HCT116 (cell line): ENCODE results near the gene SMIM24.

ENCODE experiments used
- CBX3 ChIP-seq: IDR thresholded peaks from 2 replicates; pipeline ENCODE4 v1.6.1; 2012; ENCODE audit warnings: low read depth
- CTCF ChIP-seq, 3 experiments: fragments of 200-600 bp in 1 of 3; sonication (generic) in 1 of 3; IDR thresholded peaks in 2 of 3; conservative IDR thresholded peaks in 1 of 3; 2 replicates each; pipeline ENCODE4 v1.5.1; 2012 to 2017; ENCODE audit warnings: low read depth in 2 of 3, low read length in 2 of 3, antibody characterized with exemption in 1 of 3, borderline replicate concordance in 1 of 3, control low read depth in 1 of 3, mild to moderate bottlenecking in 1 of 3, mixed read lengths in 1 of 3, mixed run types in 1 of 3, moderate library complexity in 1 of 3; ENCODE audit not compliant: insufficient read depth in 1 of 3
- EZH2phosphoT487 ChIP-seq: fragments of 200-600 bp; IDR thresholded peaks from 2 replicates; pipeline ENCODE4 v1.6.1; 2018; ENCODE audit warnings: antibody characterized with exemption, borderline replicate concordance
- POLR2A ChIP-seq: IDR thresholded peaks from 2 replicates; pipeline ENCODE4 v1.7.0; 2011; ENCODE audit warnings: borderline replicate concordance; ENCODE audit not compliant: insufficient read depth, insufficient read length; ENCODE audit errors: extremely low read depth
- TF ChIP-seq, protein P1 (sequence below): IDR thresholded peaks from 2 replicates; pipeline ENCODE4 v1.6.1; 2012

GRCh38 chr19:3515891-3516422 lies 35.6 kb upstream of the SMIM24 start:
- TF ChIP-seq POLR2A (no peak), CTCF (IDR thresholded peaks at IDR 0.05 in 2 of 3, conservative IDR thresholded peaks at IDR 0.05 in 1 of 3; ENCODE audit: borderline replicate concordance in 1 of 3, insufficient read depth in 1 of 3, low read depth in 2 of 3, low read length in 2 of 3) (no peak), CBX3 (no peak), EZH2phosphoT487 (no peak)
- TF ChIP-seq, protein P1, sequence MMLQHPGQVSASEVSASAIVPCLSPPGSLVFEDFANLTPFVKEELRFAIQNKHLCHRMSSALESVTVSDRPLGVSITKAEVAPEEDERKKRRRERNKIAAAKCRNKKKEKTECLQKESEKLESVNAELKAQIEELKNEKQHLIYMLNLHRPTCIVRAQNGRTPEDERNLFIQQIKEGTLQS, result no peak
